T47D (cell line): Measurements from ENCODE around the gene TMEM181.
A peak's percentile ranks its signal among the peaks of the same experiment; 100 is the strongest.
"Not testable (repeated sequence)": the region's sequence is repeated elsewhere in the genome, so short reads cannot be mapped to it uniquely, and the experiment has no call there.

ENCODE experiments used
- DNase-seq, 2 experiments: peaks; one replicate each; pipeline versions ENCODE4 v3.0.0 to v3.0.0-alpha.2; 2011 to 2012; ENCODE audit warnings: low read depth in 1 of 2, low spot score in 1 of 2
- JUND ChIP-seq: IDR thresholded peaks from 2 replicates; pipeline ENCODE4 v1.6.1; 2012; ENCODE audit warnings: low read depth
- in situ Hi-C: cut with HindIII; loops from 2 replicates; pipeline ENCODE4 v1.10.0; 2016; ENCODE audit warnings: low sequenced_read_pairs, low pct_unique_long_range_greater_than_20kb

TMEM181 gene

GRCh38 chr6:158544428-158544827 lies 15.5 kb upstream of the TMEM181 start:
- TF ChIP-seq JUND, result no peak
- DNase-seq, result no peak
- in situ Hi-C loops, result no loop called here

GRCh38 chr6:158545043-158545966 lies 14.6 kb upstream of the TMEM181 start:
- no peak for TF ChIP-seq JUND
- in situ Hi-C loops, result no loop called here
- DNase-seq, result no peak

- DNase-seq, result peak in 1 of 2 experiments; percentile 25
- no peak for TF ChIP-seq JUND
- in situ Hi-C loops, result no loop called here
Observed at GRCh38 chr6:158548418-158549161, 11.3 kb upstream of the TMEM181 start.

- in situ Hi-C loops, result no loop called here
- no peak for DNase-seq
- no peak for TF ChIP-seq JUND
Observed at GRCh38 chr6:158552055-158552795, 7.7 kb upstream of the TMEM181 start.

GRCh38 chr6:158552796-158553138 lies 7.1 kb upstream of the TMEM181 start:
- in situ Hi-C loops, result no loop called here
- no peak for TF ChIP-seq JUND
- DNase-seq, result no peak

- no peak for TF ChIP-seq JUND
- no peak for DNase-seq
- in situ Hi-C loops, result no loop called here
Observed at GRCh38 chr6:158554611-158555361, 5.1 kb upstream of the TMEM181 start.

- no peak for TF ChIP-seq JUND
- no peak for DNase-seq
- in situ Hi-C loops, result no loop called here
Observed at GRCh38 chr6:158556113-158556512, 3.8 kb upstream of the TMEM181 start.

- DNase-seq, result not testable (repeated sequence)
Observed at GRCh38 chr6:158557110-158557509, 2.8 kb upstream of the TMEM181 start.

GRCh38 chr6:158557927-158558326 lies 2.0 kb upstream of the TMEM181 start:
- DNase-seq, result no peak
- in situ Hi-C loops, result no loop called here
- TF ChIP-seq JUND, result no peak

More at GRCh38 chr6:158557110-158557509, 2.8 kb upstream of the TMEM181 start:
- in situ Hi-C loops, result not testable (repeated sequence)

GRCh38 chr6:158558415-158559306 lies 1.2 kb upstream of the TMEM181 start:
- in situ Hi-C loops, result no loop called here

GRCh38 chr6:158559338-158559894 lies 475 bp upstream of the TMEM181 start:
- DNase-seq, result no peak
- in situ Hi-C loops, result no loop called here
- TF ChIP-seq JUND, result no peak

More at GRCh38 chr6:158558415-158559306, 1.2 kb upstream of the TMEM181 start:
- DNase-seq, result no peak
- TF ChIP-seq JUND, result no peak
